Osteoblast (primary cell): ENCODE results near the gene OSBP2. TPM values are rescaled to one million over a fixed set of nuclear protein-coding genes. Genes with fewer than 3 reads are reported as not detected.

Experiments used
- DNase-seq: peaks from one replicate; pipeline ENCODE4 v3.0.0; 2011; ENCODE audit warnings: low spot score, mixed read lengths; ENCODE audit not compliant: insufficient read length; ENCODE audit errors: missing footprints
- H2AFZ ChIP-seq: 2 replicates; pipeline ENCODE4 v1.6.0; 2011; ENCODE audit warnings: mild to moderate bottlenecking, low read length
- H3K27ac ChIP-seq: 2 replicates; pipeline ENCODE4 v1.5.1; 2011; ENCODE audit warnings: mild to moderate bottlenecking, low read depth, low read length, moderate library complexity
- H3K27me3 ChIP-seq: 2 replicates; pipeline ENCODE4 v1.6.0; 2012; ENCODE audit warnings: mild to moderate bottlenecking, control low read depth, inconsistent platforms, low read length, moderate library complexity; ENCODE audit not compliant: insufficient read depth
- H3K36me3 ChIP-seq: 2 replicates; pipeline ENCODE4 v1.5.1; 2011; ENCODE audit warnings: mild to moderate bottlenecking, low read length, control low read depth, moderate library complexity; ENCODE audit not compliant: insufficient read depth
- H3K4me1 ChIP-seq: 2 replicates; pipeline ENCODE4 v1.5.1; 2011; ENCODE audit warnings: mild to moderate bottlenecking, low read length, control low read depth, moderate library complexity; ENCODE audit not compliant: insufficient read depth
- H3K4me2 ChIP-seq: 2 replicates; pipeline ENCODE4 v1.6.0; 2011; ENCODE audit warnings: mild to moderate bottlenecking, low read length; ENCODE audit not compliant: insufficient read depth
- H3K4me3 ChIP-seq: fragments of 200-600 bp; sonication (generic); 3 replicates; pipeline ENCODE4 v1.5.1; 2012; ENCODE audit warnings: mild to moderate bottlenecking, low read length, inconsistent platforms; ENCODE audit not compliant: insufficient read depth
- H3K79me2 ChIP-seq: 2 replicates; pipeline ENCODE4 v1.6.0; 2012; ENCODE audit warnings: mild to moderate bottlenecking, low read length, control low read depth, inconsistent platforms; ENCODE audit not compliant: insufficient read depth
- H3K9me3 ChIP-seq: 2 replicates; pipeline ENCODE4 v1.5.1; 2011; ENCODE audit warnings: low read depth, low read length, control low read depth
- H4K20me1 ChIP-seq: 2 replicates; pipeline ENCODE4 v1.6.0; 2012; ENCODE audit warnings: mild to moderate bottlenecking, low read length, control low read depth; ENCODE audit not compliant: insufficient read depth
- CTCF ChIP-seq: IDR thresholded peaks from 2 replicates; pipeline ENCODE4 v1.5.1; 2011; ENCODE audit warnings: mild to moderate bottlenecking, low read depth, low read length, moderate library complexity; ENCODE audit errors: extremely low read depth
- total RNA-seq: library from RNA; depleted of rRNA; stranded (reverse); fragments of >200 nt; gene quantifications from 2 replicates; pipeline ENCODE4 v1.2.3, GENCODE V29; 2012

The OSBP2 gene
- total RNA-seq, 1 donor: 4.3 TPM

GRCh38 chr22:30806391-30806861, 111.8 kb downstream of the OSBP2 start:
- H3K4me2 ChIP-seq: no peak overlapping the region
- no peaks in the 10 kb centered on the region for H3K79me2 ChIP-seq
- no peak overlapping the region for H3K27ac ChIP-seq
- H3K9me3 ChIP-seq: no peaks in the 10 kb centered on the region
- peaks cover 6% of the 10 kb centered on the region for H3K27me3 ChIP-seq
- no peak for TF ChIP-seq CTCF
- H3K36me3 ChIP-seq: no peaks in the 10 kb centered on the region
- H4K20me1 ChIP-seq: peaks cover 46% of the 10 kb centered on the region
- no peak for DNase-seq
- no peak overlapping the region for H3K4me3 ChIP-seq
- H3K4me1 ChIP-seq: peaks cover 8% of the 10 kb centered on the region
- no peak overlapping the region for H2AFZ ChIP-seq

- no peak overlapping the region for H3K4me3 ChIP-seq
- H3K36me3 ChIP-seq: no peaks in the 10 kb centered on the region
- no peaks in the 10 kb centered on the region for H3K9me3 ChIP-seq
- H4K20me1 ChIP-seq: peaks cover 23% of the 10 kb centered on the region
- no peak overlapping the region for H3K4me2 ChIP-seq
- DNase-seq: no peak
- H3K27me3 ChIP-seq: no peaks in the 10 kb centered on the region
- TF ChIP-seq CTCF: no peak
- no peak overlapping the region for H2AFZ ChIP-seq
- peaks cover 5% of the 10 kb centered on the region for H3K4me1 ChIP-seq
- H3K27ac ChIP-seq: no peak overlapping the region
- no peaks in the 10 kb centered on the region for H3K79me2 ChIP-seq
Measured at GRCh38 chr22:30809086-30809485, 114.4 kb downstream of the OSBP2 start.

- TF ChIP-seq CTCF: no peak
- Histone ChIP-seq H3K27me3 (no peaks in the 10 kb centered on the region), H3K79me2 (no peaks in the 10 kb centered on the region), H3K27ac (no peak overlapping the region), H4K20me1 (peaks cover 18% of the 10 kb centered on the region), H3K4me1 (peaks cover 5% of the 10 kb centered on the region), H3K4me3 (no peak overlapping the region), H3K9me3 (no peaks in the 10 kb centered on the region), H2AFZ (no peak overlapping the region), H3K4me2 (no peak overlapping the region), H3K36me3 (no peaks in the 10 kb centered on the region)
- DNase-seq: no peak
Measured at GRCh38 chr22:30810105-30810504, 115.4 kb downstream of the OSBP2 start.

- Histone ChIP-seq H3K27ac (no peak overlapping the region), H4K20me1 (peaks cover 3% of the 10 kb centered on the region), H3K79me2 (no peaks in the 10 kb centered on the region), H3K36me3 (no peaks in the 10 kb centered on the region), H3K4me3 (no peak overlapping the region), H3K4me2 (no peak overlapping the region), H3K4me1 (no peaks in the 10 kb centered on the region), H2AFZ (no peak overlapping the region), H3K27me3 (no peaks in the 10 kb centered on the region), H3K9me3 (no peaks in the 10 kb centered on the region)
- no peak for DNase-seq
- no peak for TF ChIP-seq CTCF
Measured at GRCh38 chr22:30813936-30814335, 119.3 kb downstream of the OSBP2 start.
